Muscle layer of colon (tissue), 2 donors: ENCODE results near the gene SEMA3A.

ENCODE experiments used
- H3K27ac ChIP-seq: one replicate; pipeline ENCODE4 v1.7.0; 2013; ENCODE audit warnings: low read depth, mild to moderate bottlenecking, low read length, moderate library complexity
- H3K27me3 ChIP-seq, 2 donors: one replicate each; pipeline ENCODE4 v1.7.0; 2013; ENCODE audit warnings: low read length in 2 of 2, mild to moderate bottlenecking in 2 of 2; ENCODE audit not compliant: insufficient read depth in 2 of 2, control insufficient read depth in 1 of 2
- H3K36me3 ChIP-seq: one replicate; pipeline ENCODE4 v1.7.0; 2013; ENCODE audit warnings: mild to moderate bottlenecking, low read length; ENCODE audit not compliant: insufficient read depth
- H3K4me1 ChIP-seq: one replicate; pipeline ENCODE4 v1.7.0; 2013; ENCODE audit warnings: mild to moderate bottlenecking, low read length; ENCODE audit not compliant: insufficient read depth
- H3K4me3 ChIP-seq, 2 donors: one replicate each; pipeline ENCODE4 v1.7.0; 2013; ENCODE audit warnings: low read length in 2 of 2, low read depth in 1 of 2, mild to moderate bottlenecking in 1 of 2, moderate library complexity in 1 of 2
- H3K9ac ChIP-seq: one replicate; pipeline ENCODE4 v1.7.0; 2013; ENCODE audit warnings: low read length
- H3K9me3 ChIP-seq: one replicate; pipeline ENCODE4 v1.7.0; 2013; ENCODE audit warnings: mild to moderate bottlenecking, low read length
- donor health status: abdominal sarcoma.
- donor health status: Adenocarcinoma of cecum.

The SEMA3A gene

DNA sequence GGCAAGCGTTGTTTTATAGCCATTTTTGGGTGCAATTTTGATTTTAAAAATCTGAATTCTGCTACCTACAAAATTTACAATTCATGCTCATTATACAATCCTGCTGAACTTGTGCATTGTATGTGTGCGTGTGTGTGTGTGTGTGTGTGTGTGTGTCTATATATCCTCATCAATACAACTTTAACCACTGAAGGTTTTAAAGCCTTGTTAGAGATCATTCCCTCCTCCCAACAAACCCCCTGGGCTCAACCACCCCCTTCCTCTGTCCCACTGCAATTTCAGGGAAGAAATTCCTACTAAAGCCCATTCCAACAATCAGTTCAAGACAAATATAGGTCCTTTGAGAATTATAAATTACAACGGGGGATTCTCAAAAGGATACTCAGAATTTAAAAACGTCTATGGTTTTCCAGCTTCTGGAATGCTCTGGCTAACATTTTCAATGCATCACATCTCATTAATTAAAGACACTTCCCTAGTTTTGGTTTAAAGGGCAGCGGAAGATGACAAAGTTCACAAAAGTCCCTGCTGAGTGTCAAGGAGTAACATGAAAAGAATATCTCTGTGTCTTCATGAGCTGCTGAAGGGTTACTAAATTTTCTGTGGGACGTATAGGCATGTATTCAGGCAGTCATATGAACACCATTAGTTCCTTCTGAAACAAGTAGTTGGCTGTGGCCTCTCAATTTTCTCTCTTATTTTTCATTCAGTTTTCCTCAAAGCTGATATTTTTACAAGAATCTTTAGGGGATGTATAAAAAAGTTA is 889 bp upstream of the SEMA3A start:
- peak overlapping the region; percentile 49 to 79 for H3K4me3 ChIP-seq
- H3K9ac ChIP-seq, result peak overlapping the region; percentile 75
- H3K27ac ChIP-seq, result peak overlapping the region; percentile 59
- no peaks in the 10 kb centered on the region for H3K36me3 ChIP-seq
- no peaks in the 10 kb centered on the region for H3K9me3 ChIP-seq
- no peaks in the 10 kb centered on the region for H3K27me3 ChIP-seq
- no peaks in the 10 kb centered on the region for H3K4me1 ChIP-seq

DNA sequence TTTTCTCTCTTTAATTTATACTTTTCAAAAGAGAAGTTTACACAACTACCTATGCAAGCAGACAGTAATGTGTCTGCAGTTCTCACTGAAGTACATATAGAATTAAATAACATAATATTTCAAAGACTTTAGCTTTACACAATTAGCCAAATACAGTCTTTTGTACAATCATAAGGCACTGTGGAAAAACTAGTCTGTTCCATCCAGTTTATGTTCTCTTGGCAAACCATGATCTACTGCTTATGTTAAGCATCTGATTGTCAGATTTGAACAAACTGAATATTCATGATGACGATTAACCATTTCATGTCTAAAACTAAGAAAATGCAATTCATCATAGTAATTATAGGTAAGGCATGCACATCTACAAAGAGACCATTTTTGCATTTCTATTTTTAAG is 842 bp downstream of the SEMA3A start:
- H3K4me3 ChIP-seq, result peak overlapping the region; percentile 72 to 79

DNA sequence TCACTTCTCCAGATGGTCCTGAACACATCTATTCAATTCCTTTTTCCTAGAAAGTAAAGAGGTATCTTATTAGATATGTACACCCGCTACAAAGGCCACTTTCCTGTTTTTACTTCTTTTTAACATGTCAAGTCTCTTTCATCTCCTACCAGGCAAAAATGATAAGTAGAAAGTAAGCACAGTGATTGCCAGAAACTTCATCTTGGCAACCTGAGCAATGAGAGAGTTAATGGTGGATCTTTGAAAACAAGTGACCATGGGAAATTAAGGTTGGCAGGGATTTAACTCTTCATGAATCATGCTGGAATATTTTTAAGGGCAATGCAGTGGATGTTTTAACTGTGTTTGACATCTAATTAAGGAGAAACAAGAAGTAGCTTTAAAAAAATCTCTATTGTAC is 2.7 kb downstream of the SEMA3A start:
- Histone ChIP-seq H3K9ac (peak overlapping the region; percentile 27), H3K4me3 (peak overlapping the region; percentile 25 to 65), H3K27me3 (no peaks in the 10 kb centered on the region), H3K27ac (peak overlapping the region; percentile 10), H3K36me3 (no peaks in the 10 kb centered on the region), H3K4me1 (peaks cover 28% of the 10 kb centered on the region), H3K9me3 (no peaks in the 10 kb centered on the region)

More for the DNA sequence above, 842 bp downstream of the SEMA3A start:
- H3K27ac ChIP-seq, result peak overlapping the region; percentile 59
- H3K27me3 ChIP-seq, result no peaks in the 10 kb centered on the region
- peak overlapping the region; percentile 75 for H3K9ac ChIP-seq
- H3K4me1 ChIP-seq, result peaks cover 12% of the 10 kb centered on the region
- H3K9me3 ChIP-seq, result no peaks in the 10 kb centered on the region
- H3K36me3 ChIP-seq, result no peaks in the 10 kb centered on the region

DNA sequence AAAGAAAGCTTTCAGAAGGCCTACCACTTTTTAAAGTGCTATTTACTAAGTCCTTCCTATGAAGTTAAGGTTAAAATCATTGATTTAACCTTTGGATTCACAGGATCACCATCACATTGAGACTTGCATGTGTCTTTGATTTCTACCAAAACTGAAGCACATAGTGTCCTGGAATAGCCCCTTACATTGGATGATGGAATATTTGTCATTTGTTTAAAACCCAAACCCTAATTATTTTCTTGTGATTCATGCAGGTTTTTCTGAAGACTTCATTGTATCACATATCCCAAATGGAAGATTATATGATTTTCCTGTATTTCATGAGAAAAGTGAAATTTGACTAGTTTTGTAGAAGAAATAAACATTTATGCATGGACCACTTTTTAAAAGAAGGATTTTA is 3.3 kb downstream of the SEMA3A start:
- Histone ChIP-seq H3K27me3 (no peaks in the 10 kb centered on the region), H3K9ac (no peak overlapping the region), H3K4me3 (peak overlapping the region in 1 of 2 donors; percentile 65), H3K9me3 (no peaks in the 10 kb centered on the region), H3K4me1 (peaks cover 30% of the 10 kb centered on the region), H3K36me3 (no peaks in the 10 kb centered on the region), H3K27ac (no peak overlapping the region)

DNA sequence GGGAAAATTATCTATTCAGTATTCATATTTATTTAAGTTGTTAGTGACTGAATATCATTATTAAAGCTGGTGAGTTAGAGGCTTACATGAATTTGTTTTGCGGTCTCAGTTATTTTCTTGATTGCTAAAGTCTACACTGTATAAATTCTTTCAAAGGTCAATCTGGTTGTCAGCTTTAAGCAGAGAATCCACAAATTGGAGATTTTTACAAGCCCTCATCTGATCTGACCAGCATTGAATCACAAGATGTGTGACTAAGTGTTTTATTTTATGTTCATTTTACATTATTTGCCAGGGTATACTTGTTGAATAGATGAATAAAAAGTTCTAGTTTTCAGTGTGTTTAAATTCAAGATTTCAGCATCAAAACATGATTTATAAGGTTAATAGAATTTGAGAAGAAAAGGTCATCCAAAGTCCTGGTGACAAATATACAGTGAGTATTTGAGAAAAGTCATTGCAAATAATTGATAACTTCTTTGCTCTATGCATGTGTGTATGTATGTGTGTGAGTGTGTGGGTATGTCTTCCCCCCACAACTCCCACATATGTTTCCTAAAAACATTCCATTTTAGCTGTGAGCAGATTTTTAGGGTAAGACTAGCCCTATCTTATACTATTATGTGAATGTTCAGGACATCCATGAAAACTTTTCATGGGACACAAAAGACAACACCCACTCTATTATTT is 4.4 kb downstream of the SEMA3A start:
- no peaks in the 10 kb centered on the region for H3K36me3 ChIP-seq
- H3K27ac ChIP-seq, result no peak overlapping the region
- no peaks in the 10 kb centered on the region for H3K27me3 ChIP-seq
- H3K9me3 ChIP-seq, result no peaks in the 10 kb centered on the region
- no peak overlapping the region for H3K4me3 ChIP-seq
- H3K4me1 ChIP-seq, result peaks cover 30% of the 10 kb centered on the region
- no peak overlapping the region for H3K9ac ChIP-seq

DNA sequence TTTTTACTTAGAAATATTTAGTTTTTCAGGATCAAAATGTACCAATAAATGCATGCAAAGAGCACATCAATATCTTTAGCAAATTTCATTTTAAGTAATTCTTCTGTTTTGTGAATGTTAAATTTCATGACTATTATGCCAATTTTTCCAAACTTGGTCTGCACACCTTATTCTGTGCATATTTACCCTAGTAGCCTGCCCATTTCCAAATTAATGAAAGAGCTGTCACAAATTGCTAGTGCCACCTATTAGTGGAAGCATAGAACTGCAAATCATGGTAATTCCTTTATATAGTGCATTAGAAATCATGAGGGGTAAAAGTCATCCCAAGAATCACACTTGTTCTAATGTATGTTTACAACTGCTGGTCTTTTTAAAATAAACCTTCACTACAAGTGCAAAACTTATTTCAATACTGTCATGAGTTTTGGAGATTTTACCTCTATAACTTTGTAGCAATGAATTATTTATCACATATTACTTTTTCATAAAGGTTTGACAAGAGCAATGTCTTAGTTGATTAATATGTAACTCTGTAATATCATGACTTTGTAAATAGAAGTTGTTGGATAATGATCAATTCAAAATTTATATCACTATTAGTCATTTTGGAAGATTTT is 5.7 kb downstream of the SEMA3A start:
- Histone ChIP-seq H3K27me3 (no peaks in the 10 kb centered on the region), H3K4me3 (no peak overlapping the region), H3K36me3 (no peaks in the 10 kb centered on the region), H3K4me1 (peaks cover 30% of the 10 kb centered on the region), H3K27ac (no peak overlapping the region), H3K9me3 (no peaks in the 10 kb centered on the region), H3K9ac (no peak overlapping the region)

DNA sequence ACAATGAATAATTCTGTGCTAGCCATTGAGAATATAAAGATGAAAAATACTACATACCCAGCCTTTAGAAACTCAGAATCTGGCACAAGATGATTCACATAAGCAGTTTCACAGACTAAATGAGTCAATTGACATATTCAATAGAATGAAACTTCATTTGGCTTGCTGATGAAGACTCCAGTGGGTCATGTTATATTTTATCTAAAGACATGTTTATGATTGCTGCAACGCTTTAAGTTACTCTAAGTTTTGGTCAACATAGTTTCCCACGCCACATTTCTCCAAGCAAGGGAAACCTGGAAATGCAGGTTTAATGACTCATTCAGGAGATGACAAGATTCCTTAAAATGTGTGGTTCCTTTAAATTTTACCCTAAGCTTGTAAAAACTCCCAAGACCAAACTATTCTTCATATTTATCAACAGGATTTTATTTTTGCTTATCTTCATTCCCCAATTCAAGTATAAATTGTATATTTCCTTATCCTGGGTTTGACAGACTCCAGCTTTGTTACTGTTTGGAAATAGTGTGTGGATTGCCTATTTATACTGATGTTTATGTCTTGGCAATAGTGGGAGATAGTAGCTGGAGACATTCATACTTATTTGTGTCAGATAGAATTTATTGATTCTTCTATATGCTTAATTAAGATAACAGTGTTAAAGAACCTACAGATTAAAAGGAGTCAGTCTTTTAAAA is 6.6 kb downstream of the SEMA3A start:
- Histone ChIP-seq H3K9me3 (no peaks in the 10 kb centered on the region), H3K27me3 (no peaks in the 10 kb centered on the region)

DNA sequence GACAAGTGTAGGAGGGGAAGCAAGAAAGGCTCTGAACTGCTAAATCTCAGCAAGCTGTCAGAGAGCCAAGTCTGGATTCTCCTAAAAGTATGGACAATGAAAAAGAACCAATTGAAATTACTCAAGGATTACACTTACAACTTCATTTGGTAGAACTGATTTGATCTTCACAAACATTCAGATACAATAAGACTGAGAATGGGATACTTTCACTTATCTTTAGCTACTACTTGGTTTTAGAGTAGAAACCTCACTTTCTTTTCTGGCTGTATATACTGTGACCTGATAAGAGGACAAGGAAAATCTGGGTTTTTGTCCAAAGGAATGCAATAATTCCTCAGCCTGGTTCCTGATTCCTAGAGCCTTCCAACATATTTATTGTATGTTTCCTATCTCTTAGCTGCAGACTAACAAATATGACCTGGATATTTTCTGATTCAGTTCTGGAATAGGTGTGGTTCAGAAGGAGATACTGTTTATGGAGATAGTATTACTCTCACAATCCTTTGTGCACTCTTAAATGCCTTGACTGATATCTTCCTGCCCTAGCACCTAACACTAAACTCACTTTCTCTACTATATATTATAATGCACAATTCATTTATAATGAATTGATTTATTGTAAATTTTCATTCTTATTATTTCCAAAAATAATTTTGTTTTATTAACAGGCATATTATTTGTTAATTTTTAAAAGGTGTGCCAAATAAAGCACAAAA is 7.3 kb downstream of the SEMA3A start:
- H3K4me1 ChIP-seq, result peaks cover 31% of the 10 kb centered on the region
- no peaks in the 10 kb centered on the region for H3K27me3 ChIP-seq
- H3K4me3 ChIP-seq, result no peak overlapping the region
- no peak overlapping the region for H3K27ac ChIP-seq
- H3K9me3 ChIP-seq, result no peaks in the 10 kb centered on the region
- no peaks in the 10 kb centered on the region for H3K36me3 ChIP-seq
- H3K9ac ChIP-seq, result no peak overlapping the region

More for the DNA sequence above, 6.6 kb downstream of the SEMA3A start:
- Histone ChIP-seq H3K4me3 (no peak overlapping the region), H3K27ac (no peak overlapping the region), H3K9ac (no peak overlapping the region), H3K36me3 (no peaks in the 10 kb centered on the region), H3K4me1 (peaks cover 30% of the 10 kb centered on the region)

DNA sequence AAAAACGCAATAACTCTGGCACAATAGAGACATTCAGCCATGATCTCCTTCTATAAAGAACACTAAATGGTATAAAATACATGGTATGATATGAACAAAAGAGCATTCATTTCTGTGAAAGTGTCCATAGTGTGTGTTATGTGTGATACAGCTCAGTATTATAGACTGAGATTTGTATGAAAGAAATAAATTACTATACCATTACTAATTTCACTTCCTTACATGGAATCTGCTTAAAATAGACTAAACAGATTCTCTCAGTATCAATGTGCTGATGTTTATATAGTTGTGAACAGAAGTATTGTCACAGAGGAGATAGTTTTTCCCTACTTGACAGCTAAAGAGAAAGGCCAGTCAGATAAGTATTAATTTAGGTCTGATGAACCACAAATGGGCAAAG is 10.8 kb downstream of the SEMA3A start:
- H3K27me3 ChIP-seq, result no peaks in the 10 kb centered on the region
- H3K9me3 ChIP-seq, result no peaks in the 10 kb centered on the region
- peaks cover 31% of the 10 kb centered on the region for H3K4me1 ChIP-seq
- H3K9ac ChIP-seq, result no peak overlapping the region
- no peak overlapping the region for H3K27ac ChIP-seq
- no peak overlapping the region for H3K4me3 ChIP-seq
- no peaks in the 10 kb centered on the region for H3K36me3 ChIP-seq

DNA sequence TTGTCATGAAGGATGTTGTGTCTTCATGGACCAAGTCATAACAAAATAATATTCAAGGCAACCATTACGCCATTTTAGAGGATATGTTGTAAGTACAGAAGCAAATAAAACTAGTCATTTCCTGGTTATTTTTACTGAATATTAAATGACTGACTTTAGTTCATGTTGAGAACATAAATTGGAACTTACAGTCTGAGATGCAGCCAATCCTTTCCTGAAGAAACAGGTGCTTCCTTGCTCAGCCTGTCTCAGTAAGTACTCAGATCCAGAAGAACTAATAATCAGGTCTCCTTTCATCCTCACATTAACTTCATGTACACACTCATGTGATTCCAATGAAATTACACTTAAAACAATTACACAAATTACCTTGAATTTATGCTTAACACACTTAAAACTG is 12.3 kb downstream of the SEMA3A start:
- Histone ChIP-seq H3K27ac (no peak overlapping the region), H3K27me3 (no peaks in the 10 kb centered on the region), H3K4me3 (no peak overlapping the region), H3K36me3 (no peaks in the 10 kb centered on the region), H3K9me3 (no peaks in the 10 kb centered on the region), H3K9ac (no peak overlapping the region), H3K4me1 (peaks cover 25% of the 10 kb centered on the region)

DNA sequence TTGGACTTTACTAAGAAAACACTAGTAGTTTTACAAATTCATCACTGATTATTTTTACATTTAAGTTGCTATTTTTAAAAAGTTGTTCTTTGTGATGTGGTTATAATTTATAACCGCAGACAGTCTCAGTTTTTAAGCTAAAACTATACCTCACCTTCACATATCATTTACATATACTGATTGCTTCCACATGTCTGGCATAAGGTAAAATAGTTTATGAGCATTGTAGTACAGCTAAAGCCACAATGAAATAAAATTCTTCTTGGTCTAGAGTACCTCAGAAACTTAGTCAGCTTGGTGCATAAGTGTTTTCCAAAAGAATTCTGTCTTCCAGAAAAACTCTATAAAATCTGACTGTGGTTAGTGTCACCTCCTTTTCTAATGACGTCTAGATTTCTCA is 13.0 kb downstream of the SEMA3A start:
- Histone ChIP-seq H3K36me3 (no peaks in the 10 kb centered on the region), H3K9me3 (no peaks in the 10 kb centered on the region), H3K9ac (no peak overlapping the region), H3K27ac (no peak overlapping the region), H3K27me3 (no peaks in the 10 kb centered on the region), H3K4me1 (peaks cover 25% of the 10 kb centered on the region), H3K4me3 (no peak overlapping the region)
